ENCODE data around the gene KPNB1.

Gene KPNB1

DNA sequence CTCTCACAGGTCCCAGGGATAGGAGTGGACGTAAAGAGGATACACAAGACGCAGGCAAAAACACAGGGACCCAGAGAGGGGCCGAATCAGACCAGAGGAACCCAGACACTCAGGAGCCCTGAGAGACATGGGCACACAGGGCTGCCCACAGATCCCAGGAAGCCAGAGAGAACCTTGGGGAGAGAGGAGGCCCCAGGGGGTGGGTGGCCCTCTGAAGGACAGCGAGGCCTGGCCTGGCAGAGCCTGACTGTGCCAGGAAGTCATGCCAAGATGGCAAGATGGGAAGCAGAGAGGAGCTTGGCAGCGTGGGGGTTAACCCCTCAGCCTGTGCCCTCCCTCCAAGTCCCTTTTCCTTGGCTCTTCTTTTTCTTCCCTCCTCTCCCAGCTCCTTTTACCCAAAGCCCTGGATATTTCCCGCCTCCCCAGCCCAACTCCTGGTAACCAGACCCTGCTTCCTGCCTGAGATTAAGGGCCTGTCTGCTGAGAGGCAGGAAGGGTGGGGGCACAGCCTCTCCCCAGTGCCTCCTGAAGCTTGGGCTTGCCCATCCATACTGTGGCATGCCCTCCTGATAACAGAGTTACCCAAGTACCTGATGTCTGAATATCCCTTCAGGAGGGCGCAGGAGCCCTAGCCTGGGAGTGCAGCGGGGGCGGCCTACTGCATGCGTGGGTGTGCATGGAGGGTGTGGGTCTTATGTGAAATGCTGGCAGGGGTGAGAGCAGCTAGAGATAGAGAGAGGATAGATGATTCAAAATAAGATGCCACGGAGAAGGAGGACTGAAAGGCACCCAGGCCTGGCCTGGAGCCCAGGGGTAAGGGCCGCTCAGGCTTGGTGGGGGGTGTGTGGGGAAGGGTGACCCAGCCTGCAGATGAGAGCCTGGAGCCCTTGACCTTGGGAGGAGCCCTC, 77.3 kb downstream of the KPNB1 start:
- TF ChIP-seq, protein P1, sequence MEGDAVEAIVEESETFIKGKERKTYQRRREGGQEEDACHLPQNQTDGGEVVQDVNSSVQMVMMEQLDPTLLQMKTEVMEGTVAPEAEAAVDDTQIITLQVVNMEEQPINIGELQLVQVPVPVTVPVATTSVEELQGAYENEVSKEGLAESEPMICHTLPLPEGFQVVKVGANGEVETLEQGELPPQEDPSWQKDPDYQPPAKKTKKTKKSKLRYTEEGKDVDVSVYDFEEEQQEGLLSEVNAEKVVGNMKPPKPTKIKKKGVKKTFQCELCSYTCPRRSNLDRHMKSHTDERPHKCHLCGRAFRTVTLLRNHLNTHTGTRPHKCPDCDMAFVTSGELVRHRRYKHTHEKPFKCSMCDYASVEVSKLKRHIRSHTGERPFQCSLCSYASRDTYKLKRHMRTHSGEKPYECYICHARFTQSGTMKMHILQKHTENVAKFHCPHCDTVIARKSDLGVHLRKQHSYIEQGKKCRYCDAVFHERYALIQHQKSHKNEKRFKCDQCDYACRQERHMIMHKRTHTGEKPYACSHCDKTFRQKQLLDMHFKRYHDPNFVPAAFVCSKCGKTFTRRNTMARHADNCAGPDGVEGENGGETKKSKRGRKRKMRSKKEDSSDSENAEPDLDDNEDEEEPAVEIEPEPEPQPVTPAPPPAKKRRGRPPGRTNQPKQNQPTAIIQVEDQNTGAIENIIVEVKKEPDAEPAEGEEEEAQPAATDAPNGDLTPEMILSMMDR (IDR thresholded peaks at IDR 0.05; ENCODE audit: low read depth, low read length): no peak

GRCh38 chr17:47727704-47728036, 78.0 kb downstream of the KPNB1 start:
- TF ChIP-seq, protein P1 (IDR thresholded peaks at IDR 0.05; ENCODE audit: low read depth, low read length): no peak
- DNase-seq (ENCODE audit: extremely low read depth, low read depth): no peak

More for the DNA sequence above, 77.3 kb downstream of the KPNB1 start:
- no peak for DNase-seq (ENCODE audit: extremely low read depth, low read depth)

- TF ChIP-seq, protein P1 (IDR thresholded peaks at IDR 0.05; ENCODE audit: low read depth, low read length): no peak
- no peak for DNase-seq (ENCODE audit: extremely low read depth, low read depth)
Measured at GRCh38 chr17:47728214-47728877, 78.6 kb downstream of the KPNB1 start.

- TF ChIP-seq, protein P1 (IDR thresholded peaks at IDR 0.05; ENCODE audit: low read depth, low read length): no peak
Measured at GRCh38 chr17:47729476-47729875, 79.8 kb downstream of the KPNB1 start.

DNA sequence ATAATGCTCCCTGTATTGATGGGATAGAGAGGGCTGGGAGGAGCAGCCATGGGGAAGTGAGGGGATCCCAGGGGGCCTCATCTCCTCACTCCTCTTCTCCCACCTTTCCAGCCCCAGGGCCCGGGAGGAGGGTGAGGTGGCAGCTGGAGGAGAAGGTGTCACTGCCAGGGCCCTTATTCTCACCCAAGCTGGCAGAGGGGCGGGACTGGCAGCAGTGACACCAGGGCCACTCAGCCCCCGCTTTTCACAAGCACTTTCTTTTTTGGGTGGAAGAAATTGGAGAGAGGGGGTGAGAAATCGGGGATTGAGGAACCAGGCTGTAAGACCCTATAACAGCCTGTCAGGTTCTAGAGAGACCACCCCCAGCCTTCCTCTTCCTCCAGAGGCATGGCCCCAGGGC, 81.0 kb downstream of the KPNB1 start:
- DNase-seq (ENCODE audit: extremely low read depth, low read depth): no peak
- TF ChIP-seq, protein P1 (IDR thresholded peaks at IDR 0.05; ENCODE audit: low read depth, low read length): no peak

More at GRCh38 chr17:47729476-47729875, 79.8 kb downstream of the KPNB1 start:
- DNase-seq (ENCODE audit: extremely low read depth, low read depth): no peak

- TF ChIP-seq, protein P1 (IDR thresholded peaks at IDR 0.05; ENCODE audit: low read depth, low read length): no peak
- DNase-seq (ENCODE audit: extremely low read depth, low read depth): no peak
Measured at GRCh38 chr17:47731396-47731795, 81.7 kb downstream of the KPNB1 start.

Measured in AG09319 (cell line).